WTC11 (cell line): ENCODE measurements around the gene GNG3. TPM values are rescaled to one million over a fixed set of nuclear protein-coding genes. Genes with fewer than 3 reads are reported as not detected.

ENCODE experiments used
- ATAC-seq: fragments of 200-7000 bp; cut with Tn5 transposase; 2 replicates; pipeline ENCODE4 v1.10.0; 2021; ENCODE audit warnings: mild to moderate bottlenecking, moderate library complexity
- Bru-seq: library from RNA; stranded (reverse); fragments of 400-500 nt; gene quantifications from one replicate; lab custom pipeline; 2021; lab: Mats Ljungman, UMichigan
- CTCF ChIA-PET: fragments of 300-600 bp; sonication (Branson Sonifier 250); formaldehyde crosslinking; loops from one replicate; lab custom pipeline; 2021; ENCODE audit warnings: antibody characterized with exemption; lab: Charles Lee
- POLR2A ChIA-PET: fragments of 350-600 bp; sonication (Branson Sonifier 250); formaldehyde crosslinking; loops from one replicate; lab custom pipeline; 2021; ENCODE audit warnings: antibody characterized with exemption; lab: Charles Lee
- DNase-seq: peaks from one replicate; pipeline ENCODE4 v3.0.0; 2021; ENCODE audit warnings: low spot score
- H3K27ac Mint-ChIP-seq: 2 replicates; pipeline ENCODE4 v1.8.0; 2021; ENCODE audit warnings: mixed read lengths
- H3K27me3 Mint-ChIP-seq: 2 replicates; pipeline ENCODE4 v1.8.0; 2021; ENCODE audit warnings: low read depth, mild to moderate bottlenecking, moderate library complexity, mixed read lengths
- H3K36me3 Mint-ChIP-seq: 2 replicates; pipeline ENCODE4 v1.8.0; 2021; ENCODE audit warnings: mixed read lengths
- H3K4me1 Mint-ChIP-seq: 2 replicates; pipeline ENCODE4 v1.8.0; 2022; ENCODE audit warnings: mixed read lengths
- H3K4me3 Mint-ChIP-seq: 2 replicates; pipeline ENCODE4 v1.8.0; 2021; ENCODE audit warnings: mild to moderate bottlenecking, moderate library complexity, mixed read lengths
- H3K9me3 Mint-ChIP-seq: 2 replicates; pipeline ENCODE4 v1.8.0; 2021; ENCODE audit warnings: mixed read lengths
- ATF1 ChIP-seq: sonication (generic); formaldehyde crosslinking; IDR thresholded peaks from 2 replicates; pipeline ENCODE4 v1.8.1; 2023; ENCODE audit warnings: mild to moderate bottlenecking, moderate library complexity, missing genetic modification reagents
- CBFB ChIP-seq: sonication (generic); formaldehyde crosslinking; IDR thresholded peaks from 2 replicates; pipeline ENCODE4 v1.8.1; 2022; ENCODE audit warnings: mild to moderate bottlenecking, low read depth, missing genetic modification reagents
- EMX1 ChIP-seq: fragments of 250-450 bp; sonication (Bioruptor Pico); IDR thresholded peaks from 2 replicates; pipeline ENCODE4 v1.8.0; 2021; ENCODE audit warnings: mild to moderate bottlenecking
- ERG ChIP-seq: fragments of 250-450 bp; sonication (Bioruptor Pico); IDR thresholded peaks from 2 replicates; pipeline ENCODE4 v1.8.0; 2021; ENCODE audit warnings: mild to moderate bottlenecking
- ESRRA ChIP-seq: sonication (generic); formaldehyde crosslinking; IDR thresholded peaks from 2 replicates; pipeline ENCODE4 v1.8.1; 2022; ENCODE audit warnings: mild to moderate bottlenecking, missing genetic modification reagents, borderline replicate concordance
- ETV6 ChIP-seq: sonication (generic); formaldehyde crosslinking; IDR thresholded peaks from 2 replicates; pipeline ENCODE4 v1.8.1; 2022; ENCODE audit warnings: mild to moderate bottlenecking, missing genetic modification reagents
- FOXK1 ChIP-seq: sonication (generic); formaldehyde crosslinking; IDR thresholded peaks from 2 replicates; pipeline ENCODE4 v1.8.0; 2022; ENCODE audit warnings: mild to moderate bottlenecking, moderate library complexity, missing genetic modification reagents
- FOXP4 ChIP-seq: sonication (generic); formaldehyde crosslinking; IDR thresholded peaks from 2 replicates; pipeline ENCODE4 v1.8.0; 2022; ENCODE audit warnings: mild to moderate bottlenecking, missing genetic modification reagents
- GRHL2 ChIP-seq: fragments of 250-450 bp; sonication (Bioruptor Pico); IDR thresholded peaks from 2 replicates; pipeline ENCODE4 v1.8.0; 2022; ENCODE audit warnings: mild to moderate bottlenecking, moderate library complexity; ENCODE audit not compliant: insufficient replicate concordance, severe bottlenecking
- HMGA2 ChIP-seq: fragments of 250-450 bp; sonication (Bioruptor Pico); IDR thresholded peaks from 2 replicates; pipeline ENCODE4 v1.4.0; 2021; ENCODE audit warnings: mild to moderate bottlenecking, moderate library complexity
- HMGXB4 ChIP-seq: sonication (generic); formaldehyde crosslinking; IDR thresholded peaks from 2 replicates; pipeline ENCODE4 v1.8.1; 2023; ENCODE audit warnings: mild to moderate bottlenecking, moderate library complexity, missing genetic modification reagents
- IRF1 ChIP-seq: sonication (generic); formaldehyde crosslinking; IDR thresholded peaks from 2 replicates; pipeline ENCODE4 v1.8.0; 2023; ENCODE audit warnings: missing genetic modification reagents
- JAZF1 ChIP-seq: fragments of 250-450 bp; sonication (Bioruptor Pico); IDR thresholded peaks from 2 replicates; pipeline ENCODE4 v1.9.0; 2021; ENCODE audit warnings: moderate library complexity, mild to moderate bottlenecking, inconsistent platforms
- KAT7 ChIP-seq: sonication (generic); formaldehyde crosslinking; IDR thresholded peaks from 2 replicates; pipeline ENCODE4 v1.8.1; 2023; ENCODE audit warnings: missing genetic modification reagents, mild to moderate bottlenecking, borderline replicate concordance
- MXD4 ChIP-seq: fragments of 250-450 bp; sonication (Bioruptor Pico); IDR thresholded peaks from 2 replicates; pipeline ENCODE4 v1.8.0; 2021; ENCODE audit warnings: mild to moderate bottlenecking, moderate library complexity, borderline replicate concordance
- NFATC4 ChIP-seq: fragments of 250-450 bp; sonication (Bioruptor Pico); IDR thresholded peaks from 2 replicates; pipeline ENCODE4 v1.9.0; 2021; ENCODE audit warnings: mild to moderate bottlenecking
- NR2C2 ChIP-seq: sonication (generic); formaldehyde crosslinking; IDR thresholded peaks from 2 replicates; pipeline ENCODE4 v1.8.0; 2022; ENCODE audit warnings: mild to moderate bottlenecking, missing genetic modification reagents
- NR3C1 ChIP-seq: sonication (generic); formaldehyde crosslinking; conservative IDR thresholded peaks from 2 replicates; pipeline ENCODE4 v1.8.1; 2023; ENCODE audit warnings: low read depth, mild to moderate bottlenecking, missing genetic modification reagents
- PREB ChIP-seq: sonication (generic); formaldehyde crosslinking; IDR thresholded peaks from 2 replicates; pipeline ENCODE4 v1.8.1; 2022; ENCODE audit warnings: mild to moderate bottlenecking, missing genetic modification reagents, moderate library complexity, borderline replicate concordance
- SOX15 ChIP-seq: fragments of 250-450 bp; sonication (Bioruptor Pico); IDR thresholded peaks from 2 replicates; pipeline ENCODE4 v1.9.0; 2021; ENCODE audit warnings: mild to moderate bottlenecking
- SP1 ChIP-seq: sonication (generic); formaldehyde crosslinking; conservative IDR thresholded peaks from 2 replicates; pipeline ENCODE4 v1.8.1; 2022; ENCODE audit warnings: missing genetic modification reagents
- TCF7 ChIP-seq: sonication (generic); formaldehyde crosslinking; IDR thresholded peaks from 2 replicates; pipeline ENCODE4 v1.8.0; 2022; ENCODE audit warnings: mild to moderate bottlenecking, low read depth, missing genetic modification reagents, moderate library complexity
- TP53 ChIP-seq: sonication (generic); formaldehyde crosslinking; IDR thresholded peaks from 2 replicates; pipeline ENCODE4 v1.8.1; 2023; ENCODE audit warnings: mild to moderate bottlenecking, missing genetic modification reagents
- ZBTB21 ChIP-seq: sonication (generic); formaldehyde crosslinking; IDR thresholded peaks from 2 replicates; pipeline ENCODE4 v1.8.1; 2023; ENCODE audit warnings: mild to moderate bottlenecking, missing genetic modification reagents, borderline replicate concordance
- ZNF121 ChIP-seq: sonication (generic); formaldehyde crosslinking; IDR thresholded peaks from 2 replicates; pipeline ENCODE4 v1.8.0; 2023; ENCODE audit warnings: missing genetic modification reagents
- ZNF232 ChIP-seq: sonication (generic); formaldehyde crosslinking; IDR thresholded peaks from 2 replicates; pipeline ENCODE4 v1.8.0; 2022; ENCODE audit warnings: mild to moderate bottlenecking, missing genetic modification reagents
- ZNF317 ChIP-seq: sonication (generic); formaldehyde crosslinking; IDR thresholded peaks from 2 replicates; pipeline ENCODE4 v1.8.1; 2023; ENCODE audit warnings: low read depth, mild to moderate bottlenecking, moderate library complexity, missing genetic modification reagents, borderline replicate concordance
- ZNF416 ChIP-seq: fragments of 250-450 bp; sonication (Bioruptor Pico); IDR thresholded peaks from 2 replicates; pipeline ENCODE4 v1.9.0; 2021; ENCODE audit warnings: mild to moderate bottlenecking, inconsistent platforms
- ZNF425 ChIP-seq: fragments of 250-450 bp; sonication (Bioruptor Pico); conservative IDR thresholded peaks from 2 replicates; pipeline ENCODE4 v1.9.0; 2021; ENCODE audit warnings: mild to moderate bottlenecking
- long read RNA-seq, 3 experiments: library from RNA in 1 of 3; library from capped mRNA in 1 of 3; library from polyadenylated mRNA in 1 of 3; unstranded in 2 of 3; stranded (forward) in 1 of 3; transcript quantifications; one replicate each; pipeline ENCODE4 v2.0.0, GENCODE V29; 2021
- total RNA-seq: library from RNA; stranded (reverse); gene quantifications from 3 replicates; pipeline ENCODE4 v1.2.3, GENCODE V29; 2021

The GNG3 gene
- 3.5 to 6.0 TPM (median 3.9 TPM) in 3 replicates for total RNA-seq
- Bru-seq, nascent RNA = percentile 25 among the genes with signal in this experiment
- long read RNA-seq, experiment 1, partial matches to known transcripts = 0 of 3 reads
- long read RNA-seq, experiment 1, other reads (novel, unspliced or antisense) = 1 of 3 reads
- long read RNA-seq, experiment 2, transcript GNG3-201 (3 exons, 882 nt) = major isoform, 5 of 9 reads
- long read RNA-seq, experiment 2, partial matches to known transcripts = 0 of 9 reads
- long read RNA-seq, experiment 2, other reads (novel, unspliced or antisense) = 4 of 9 reads
- long read RNA-seq, experiment 3, transcript GNG3-201 (3 exons, 882 nt) = major isoform, 12 of 14 reads
- long read RNA-seq, experiment 3, partial matches to known transcripts = 0 of 14 reads
- long read RNA-seq, experiment 3, other reads (novel, unspliced or antisense) = 2 of 14 reads

GRCh38 chr11:62707277-62707861 is at the start of gene GNG3, which contains the start of gene BSCL2:
Gene GNG3, plus strand, starts transcription at chr11:62707676. Its CDS starts 620 bp downstream, at chr11:62708296.
Gene BSCL2, minus strand, starts transcription at chr11:62707424. Its CDS starts 229 bp downstream, at chr11:62707195.
- Mint-ChIP-seq H3K27me3 (no peaks in the 10 kb centered on the region; the same call in 1 of the 2 replicates), H3K36me3 (peaks cover 25% of the 10 kb centered on the region), H3K9me3 (no peaks in the 10 kb centered on the region), H3K4me3 (peak within 1 kb of the TSS; percentile 92), H3K4me1 (peaks cover 38% of the 10 kb centered on the region), H3K27ac (peak within 1 kb of the TSS; percentile 98)
- POLR2A ChIA-PET = interaction anchor here (0.6 to 6.0 kb wide), 20 partner anchors 19 to 161 kb away, joined by 3 to 35 read pairs (median 6); partner anchors contain the start of genes B3GAT3, C11orf98, CSKMT and EEF1G
- CTCF ChIA-PET = interaction anchor here (1.0 to 4.0 kb wide), 19 partner anchors 9 to 199 kb away, joined by 3 to 24 read pairs (median 5); partner anchors contain the start of genes B3GAT3, C11orf98, CSKMT and GANAB
- ATAC-seq (peak; percentile 71), DNase-seq (peak; percentile 97)
- TF ChIP-seq JAZF1 (no peak), IRF1 (CRISPR knock-in tag) (no peak), MXD4 (no peak), NFATC4 (CRISPR knock-in tag) (no peak), ETV6 (CRISPR knock-in tag) (peak; percentile 87), NR2C2 (CRISPR knock-in tag) (no peak), HMGXB4 (CRISPR knock-in tag) (no peak), ESRRA (CRISPR knock-in tag) (no peak), CBFB (CRISPR knock-in tag) (peak; percentile 75; the same call in 1 of the 2 replicates), ZNF232 (CRISPR knock-in tag) (no peak), GRHL2 (CRISPR knock-in tag) (no peak), FOXP4 (CRISPR knock-in tag) (no peak), SP1 (peak; percentile 90), HMGA2 (no peak), SOX15 (no peak), NR3C1 (CRISPR knock-in tag) (no peak), ATF1 (CRISPR knock-in tag) (no peak), PREB (CRISPR knock-in tag) (no peak), FOXK1 (peak; percentile 87), ZNF121 (CRISPR knock-in tag) (peak; percentile 45; the same call in 1 of the 2 replicates), TP53 (peak; percentile 42; the same call in 1 of the 2 replicates), ZBTB21 (CRISPR knock-in tag) (peak; percentile 91; the same call in 1 of the 2 replicates), ZNF317 (no peak), ZNF425 (CRISPR knock-in tag) (no peak), ZNF416 (CRISPR knock-in tag) (no peak), EMX1 (CRISPR knock-in tag) (no peak), TCF7 (CRISPR knock-in tag) (no peak), ERG (CRISPR knock-in tag) (no peak), KAT7 (CRISPR knock-in tag) (no peak)
